ENCODE results near the gene SMIM21.

SMIM21 gene

GRCh38 chr18:75471850-75472249 lies 44.3 kb upstream of the SMIM21 start (continued):
- TF ChIP-seq CSRNP3 (CRISPR knock-in tag; IDR thresholded peaks at IDR 0.05) (no peak), OSR1 (CRISPR knock-in tag; IDR thresholded peaks at IDR 0.05) (no peak), BACH2 (CRISPR knock-in tag; IDR thresholded peaks at IDR 0.05; ENCODE audit: borderline replicate concordance) (no peak), ZFP3 (CRISPR knock-in tag; IDR thresholded peaks at IDR 0.05) (no peak), ZFP30 (CRISPR knock-in tag; IDR thresholded peaks at IDR 0.05) (no peak)

- no peak for ATAC-seq
- TF ChIP-seq CSDC2 (CRISPR knock-in tag; IDR thresholded peaks at IDR 0.05), result no peak
- no peak for TF ChIP-seq ZC3H10 (CRISPR knock-in tag; IDR thresholded peaks at IDR 0.05)
- no peak for TF ChIP-seq ZFP30 (CRISPR knock-in tag; IDR thresholded peaks at IDR 0.05)
- no peak for TF ChIP-seq ZNF8 (CRISPR knock-in tag; IDR thresholded peaks at IDR 0.05)
Observed at GRCh38 chr18:75467851-75468250, 40.3 kb upstream of the SMIM21 start.

- ATAC-seq, result no peak
- no peak for TF ChIP-seq TCF4 (CRISPR knock-in tag; IDR thresholded peaks at IDR 0.05; ENCODE audit: borderline replicate concordance)
- TF ChIP-seq ESRRG (CRISPR knock-in tag; IDR thresholded peaks at IDR 0.05), result no peak
Observed at GRCh38 chr18:75467281-75467795, 39.8 kb upstream of the SMIM21 start.

GRCh38 chr18:75464356-75464755 lies 36.9 kb upstream of the SMIM21 start:
- TF ChIP-seq ZC3H10 (CRISPR knock-in tag; IDR thresholded peaks at IDR 0.05), result no peak
- TF ChIP-seq ISL1 (CRISPR knock-in tag; IDR thresholded peaks at IDR 0.05), result no peak
- no peak for TF ChIP-seq ARNTL (CRISPR knock-in tag; IDR thresholded peaks at IDR 0.05; ENCODE audit: borderline replicate concordance, low read depth)
- no peak for TF ChIP-seq GLIS3 (CRISPR knock-in tag; IDR thresholded peaks at IDR 0.05)
- no peak for TF ChIP-seq ZNF8 (CRISPR knock-in tag; IDR thresholded peaks at IDR 0.05)
- TF ChIP-seq CSDC2 (CRISPR knock-in tag; IDR thresholded peaks at IDR 0.05), result no peak
- no peak for TF ChIP-seq TCF4 (CRISPR knock-in tag; IDR thresholded peaks at IDR 0.05; ENCODE audit: borderline replicate concordance)
- TF ChIP-seq OSR1 (CRISPR knock-in tag; IDR thresholded peaks at IDR 0.05), result no peak
- TF ChIP-seq BACH2 (CRISPR knock-in tag; IDR thresholded peaks at IDR 0.05; ENCODE audit: borderline replicate concordance), result no peak
- no peak for TF ChIP-seq ESRRG (CRISPR knock-in tag; IDR thresholded peaks at IDR 0.05)
- no peak for TF ChIP-seq TSHZ2 (CRISPR knock-in tag; IDR thresholded peaks at IDR 0.05)
- no peak for TF ChIP-seq PPARA (CRISPR knock-in tag; IDR thresholded peaks at IDR 0.05; ENCODE audit: borderline replicate concordance)
- ATAC-seq, result no peak

GRCh38 chr18:75462178-75462832 lies 34.8 kb upstream of the SMIM21 start:
- ATAC-seq, result no peak
- TF ChIP-seq PATZ1 (CRISPR knock-in tag; IDR thresholded peaks at IDR 0.05; ENCODE audit: borderline replicate concordance) (no peak), ZFP3 (CRISPR knock-in tag; IDR thresholded peaks at IDR 0.05) (no peak), ZFP30 (CRISPR knock-in tag; IDR thresholded peaks at IDR 0.05) (no peak), CREB5 (CRISPR knock-in tag; IDR thresholded peaks at IDR 0.05; ENCODE audit: low read depth) (no peak), SNAI2 (CRISPR knock-in tag; IDR thresholded peaks at IDR 0.05) (no peak), ZNF8 (CRISPR knock-in tag; IDR thresholded peaks at IDR 0.05) (no peak), TCF4 (CRISPR knock-in tag; IDR thresholded peaks at IDR 0.05; ENCODE audit: borderline replicate concordance) (no peak), ESRRG (CRISPR knock-in tag; IDR thresholded peaks at IDR 0.05) (no peak), ARNTL (CRISPR knock-in tag; IDR thresholded peaks at IDR 0.05; ENCODE audit: borderline replicate concordance, low read depth) (no peak), PPARA (CRISPR knock-in tag; IDR thresholded peaks at IDR 0.05; ENCODE audit: borderline replicate concordance) (no peak), OSR1 (CRISPR knock-in tag; IDR thresholded peaks at IDR 0.05) (no peak), RARB (CRISPR knock-in tag; IDR thresholded peaks at IDR 0.05) (no peak), GLIS3 (CRISPR knock-in tag; IDR thresholded peaks at IDR 0.05) (no peak), TSHZ2 (CRISPR knock-in tag; IDR thresholded peaks at IDR 0.05) (no peak), ISL1 (CRISPR knock-in tag; IDR thresholded peaks at IDR 0.05) (no peak), CSRNP3 (CRISPR knock-in tag; IDR thresholded peaks at IDR 0.05) (no peak)
